Gastroesophageal sphincter (tissue), 4 donors: ENCODE measurements around the gene MYO7A. TPM values are rescaled to one million over a fixed set of nuclear protein-coding genes. Genes with fewer than 3 reads are reported as not detected.

Source experiments
- ATAC-seq: fragments of 150-250 bp; one replicate; pipeline ENCODE4 v1.9.1; 2016; ENCODE audit warnings: mild to moderate bottlenecking, moderate library complexity
- H3K27ac ChIP-seq, 4 donors: fragments of 200-600 bp; sonication (generic) in 3 of 4; 1 replicate in 3 of 4; 2 replicates in 1 of 4; pipeline ENCODE4 v1.5.1; 2016 to 2019
- H3K27me3 ChIP-seq: fragments of 200-600 bp; sonication (generic); one replicate; pipeline ENCODE4 v1.5.1; 2019
- H3K36me3 ChIP-seq, 2 donors: fragments of 200-600 bp; sonication (generic); one replicate each; pipeline ENCODE4 v1.5.1; 2019; ENCODE audit warnings: control low read depth in 1 of 2
- H3K4me1 ChIP-seq, 3 donors: fragments of 200-600 bp; sonication (generic); 1 replicate in 2 of 3; 2 replicates in 1 of 3; pipeline ENCODE4 v1.5.1; 2016 to 2019; ENCODE audit warnings: control low read depth in 2 of 3
- H3K4me3 ChIP-seq, 2 donors: fragments of 200-600 bp; sonication (generic); one replicate each; pipeline ENCODE4 v1.5.1; 2019; ENCODE audit warnings: mild to moderate bottlenecking in 1 of 2, moderate library complexity in 1 of 2
- H3K9me3 ChIP-seq, 3 donors: fragments of 200-600 bp; sonication (generic); one replicate each; pipeline ENCODE4 v1.5.1; 2017 to 2019; ENCODE audit warnings: control low read depth in 2 of 3
- EP300 ChIP-seq: sonication (generic); formaldehyde crosslinking; IDR thresholded peaks from one replicate; pipeline ENCODE4 v1.6.1; 2017; ENCODE audit warnings: antibody characterized with exemption, mild to moderate bottlenecking
- POLR2A ChIP-seq, 2 donors: fragments of 450-650 bp; IDR thresholded peaks; one replicate each; pipeline ENCODE4 v1.6.1; 2017; ENCODE audit warnings: antibody characterized with exemption in 2 of 2, mild to moderate bottlenecking in 2 of 2, moderate library complexity in 1 of 2
- POLR2AphosphoS5 ChIP-seq: sonication (generic); formaldehyde crosslinking; IDR thresholded peaks from one replicate; pipeline ENCODE4 v1.6.1; 2017; ENCODE audit warnings: antibody characterized with exemption
- WGBS, 2 donors: methylation state at CpG; one replicate each; pipeline ENCODE4 v1.1.5; 2018; ENCODE audit warnings: low coverage in 1 of 2; 5-methylcytosine and 5-hydroxymethylcytosine counted together
- total RNA-seq, 4 donors: library from RNA; depleted of rRNA; stranded (reverse); fragments of >200 nt; gene quantifications; one replicate each; pipeline ENCODE4 v1.1.0, GENCODE V29; 2016
- TF ChIP-seq, protein P1 (sequence below), 4 experiments: fragments of 200-600 bp in 2 of 4; fragments of 450-650 bp in 2 of 4; sonication (generic) in 1 of 4; IDR thresholded peaks; one replicate each; pipeline ENCODE4 v1.5.1; 2017 to 2019; ENCODE audit warnings: antibody characterized with exemption in 4 of 4, mild to moderate bottlenecking in 2 of 4, moderate library complexity in 2 of 4

The MYO7A gene
- total RNA-seq, 4 donors from 2014 or later = 4.0 to 11.8 (median 8.7) TPM

DNA sequence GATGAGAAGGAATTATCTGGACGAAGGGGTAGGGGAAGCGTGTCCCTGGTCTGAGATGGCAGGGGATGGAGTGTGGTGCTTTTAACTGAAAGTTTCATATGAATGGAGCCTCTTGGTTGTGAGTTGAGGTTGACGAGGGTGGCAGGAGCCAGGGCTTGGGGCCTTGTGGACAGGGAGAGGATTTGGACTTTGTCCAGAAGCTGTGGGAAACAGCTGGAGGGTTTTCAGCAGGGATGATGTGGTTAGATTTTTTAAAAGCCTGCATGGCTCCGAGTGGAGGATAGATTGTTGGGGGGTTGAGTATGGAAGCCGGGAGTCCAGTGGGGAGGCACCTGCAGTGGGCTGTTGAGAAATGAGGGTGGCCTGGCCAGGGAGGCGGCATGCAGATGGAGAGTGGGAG lies 24.8 kb downstream of the MYO7A start:
- H3K4me3 ChIP-seq = no peak overlapping the region
- no peak for TF ChIP-seq POLR2AphosphoS5
- TF ChIP-seq EP300 = no peak
- TF ChIP-seq, protein P1, sequence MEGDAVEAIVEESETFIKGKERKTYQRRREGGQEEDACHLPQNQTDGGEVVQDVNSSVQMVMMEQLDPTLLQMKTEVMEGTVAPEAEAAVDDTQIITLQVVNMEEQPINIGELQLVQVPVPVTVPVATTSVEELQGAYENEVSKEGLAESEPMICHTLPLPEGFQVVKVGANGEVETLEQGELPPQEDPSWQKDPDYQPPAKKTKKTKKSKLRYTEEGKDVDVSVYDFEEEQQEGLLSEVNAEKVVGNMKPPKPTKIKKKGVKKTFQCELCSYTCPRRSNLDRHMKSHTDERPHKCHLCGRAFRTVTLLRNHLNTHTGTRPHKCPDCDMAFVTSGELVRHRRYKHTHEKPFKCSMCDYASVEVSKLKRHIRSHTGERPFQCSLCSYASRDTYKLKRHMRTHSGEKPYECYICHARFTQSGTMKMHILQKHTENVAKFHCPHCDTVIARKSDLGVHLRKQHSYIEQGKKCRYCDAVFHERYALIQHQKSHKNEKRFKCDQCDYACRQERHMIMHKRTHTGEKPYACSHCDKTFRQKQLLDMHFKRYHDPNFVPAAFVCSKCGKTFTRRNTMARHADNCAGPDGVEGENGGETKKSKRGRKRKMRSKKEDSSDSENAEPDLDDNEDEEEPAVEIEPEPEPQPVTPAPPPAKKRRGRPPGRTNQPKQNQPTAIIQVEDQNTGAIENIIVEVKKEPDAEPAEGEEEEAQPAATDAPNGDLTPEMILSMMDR (IDR thresholded peaks at IDR 0.05) = no peak
- no peak for TF ChIP-seq POLR2A (IDR thresholded peaks at IDR 0.05)
- 70 to 80% methylated on average over 4 to 5 of the region's 6 CpGs for WGBS, 2 donors
- no peak overlapping the region for H3K27ac ChIP-seq
- ATAC-seq = no peak
- H3K4me1 ChIP-seq = peaks cover 0 to 21% (median 0%) of the 10 kb centered on the region in 3 donors
- H3K27me3 ChIP-seq = peaks cover 8% of the 10 kb centered on the region
- no peaks in the 10 kb centered on the region for H3K9me3 ChIP-seq
- H3K36me3 ChIP-seq = no peaks in the 10 kb centered on the region

DNA sequence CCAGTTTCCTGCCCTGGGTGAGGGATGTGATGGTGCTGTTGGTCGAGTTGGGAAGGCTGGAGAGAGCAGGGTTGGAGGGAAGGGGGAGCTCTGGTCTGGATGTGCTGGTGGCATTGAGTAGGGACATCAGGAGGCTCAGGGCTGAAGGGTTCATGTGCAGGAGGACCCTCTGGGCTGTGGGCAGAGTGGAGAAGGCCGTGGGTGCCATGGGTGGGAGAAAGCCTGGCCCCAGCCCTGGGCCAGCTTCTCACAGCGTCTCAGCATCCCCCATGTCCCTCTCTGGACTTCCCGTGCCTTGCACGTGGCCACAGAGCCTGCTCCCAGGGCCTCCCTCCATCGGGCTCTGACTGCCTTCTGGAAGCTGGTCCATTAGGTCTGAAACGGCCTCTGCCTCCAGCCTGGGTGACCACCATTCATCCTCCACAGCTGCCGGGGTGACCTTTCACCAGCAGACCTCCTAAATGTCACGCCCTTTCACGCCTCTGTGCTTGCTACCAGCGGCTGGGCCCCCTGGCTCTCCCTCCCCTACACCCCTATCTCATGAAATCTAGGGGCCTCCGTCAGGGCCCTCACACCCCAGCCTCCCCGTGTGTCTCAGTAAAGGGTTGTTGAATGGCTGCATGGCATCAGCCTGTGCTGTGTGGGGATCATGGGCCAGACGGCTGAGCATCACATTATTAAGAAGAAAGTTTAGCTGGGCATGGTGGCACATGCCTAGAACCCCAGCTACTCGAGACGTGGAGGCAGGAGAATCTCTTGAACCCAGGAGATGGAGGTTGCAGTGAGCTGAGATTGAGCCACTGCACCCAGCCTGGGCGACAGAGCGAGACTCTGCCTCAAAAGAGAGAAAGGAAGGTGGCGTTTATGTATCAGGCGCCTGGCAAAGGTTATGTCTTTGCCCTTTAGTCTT lies 25.5 kb downstream of the MYO7A start:
- Histone ChIP-seq H3K4me3 (no peak overlapping the region), H3K27me3 (peaks cover 4% of the 10 kb centered on the region), H3K4me1 (peaks cover 0 to 17% (median 0%) of the 10 kb centered on the region in 3 donors), H3K9me3 (no peaks in the 10 kb centered on the region), H3K27ac (no peak overlapping the region), H3K36me3 (no peaks in the 10 kb centered on the region)
- 61 to 91% methylated on average over 7 of the region's 20 CpGs for WGBS, 2 donors
- TF ChIP-seq POLR2AphosphoS5 (no peak), EP300 (no peak)
- ATAC-seq = no peak

DNA sequence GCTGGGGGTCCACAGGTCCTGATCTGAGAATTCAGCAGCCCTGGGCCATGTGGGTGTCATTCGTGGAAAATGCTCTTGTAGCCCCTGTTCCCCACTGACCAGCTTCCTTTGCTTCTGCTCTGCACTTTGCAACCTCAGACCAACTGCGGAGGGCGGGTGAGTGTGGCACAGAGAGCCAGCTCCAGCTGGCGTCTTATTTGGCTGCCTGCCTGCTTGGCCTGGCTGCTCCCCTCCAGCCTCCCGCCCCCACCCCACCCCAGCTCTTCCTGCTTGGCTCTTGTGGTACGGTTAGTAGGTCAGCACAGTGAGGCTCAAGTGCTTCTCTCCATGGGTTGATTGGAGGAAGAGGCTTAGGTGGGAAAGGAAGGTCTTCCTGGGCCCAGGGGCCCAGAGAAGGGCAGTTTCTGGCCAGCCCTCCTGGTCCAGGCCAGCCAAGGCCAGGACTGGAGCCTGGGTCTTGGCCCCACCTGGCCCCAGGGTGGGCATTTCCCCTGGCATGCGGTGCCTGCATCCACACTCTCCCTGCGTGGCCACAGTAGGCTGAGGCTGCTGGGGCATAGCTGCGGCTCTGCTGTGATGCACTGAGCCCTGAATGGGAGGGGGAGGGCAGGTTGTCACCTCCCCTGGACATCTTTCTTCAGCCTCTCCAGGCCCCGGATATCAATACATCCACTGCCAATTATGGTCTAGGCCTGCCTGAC lies 26.5 kb downstream of the MYO7A start:
- Histone ChIP-seq H3K9me3 (no peaks in the 10 kb centered on the region), H3K27ac (no peak overlapping the region), H3K4me3 (no peak overlapping the region), H3K36me3 (no peaks in the 10 kb centered on the region), H3K4me1 (peaks cover 0 to 17% (median 0%) of the 10 kb centered on the region in 3 donors), H3K27me3 (peaks cover 4% of the 10 kb centered on the region)
- peak; percentile 32 for ATAC-seq
- 10 to 83% methylated on average over 2 to 4 of the region's 10 CpGs for WGBS, 2 donors
- no peak for TF ChIP-seq EP300
- no peak for TF ChIP-seq POLR2A (IDR thresholded peaks at IDR 0.05)
- TF ChIP-seq, protein P1 (IDR thresholded peaks at IDR 0.05) = no peak
- TF ChIP-seq POLR2AphosphoS5 = no peak

DNA sequence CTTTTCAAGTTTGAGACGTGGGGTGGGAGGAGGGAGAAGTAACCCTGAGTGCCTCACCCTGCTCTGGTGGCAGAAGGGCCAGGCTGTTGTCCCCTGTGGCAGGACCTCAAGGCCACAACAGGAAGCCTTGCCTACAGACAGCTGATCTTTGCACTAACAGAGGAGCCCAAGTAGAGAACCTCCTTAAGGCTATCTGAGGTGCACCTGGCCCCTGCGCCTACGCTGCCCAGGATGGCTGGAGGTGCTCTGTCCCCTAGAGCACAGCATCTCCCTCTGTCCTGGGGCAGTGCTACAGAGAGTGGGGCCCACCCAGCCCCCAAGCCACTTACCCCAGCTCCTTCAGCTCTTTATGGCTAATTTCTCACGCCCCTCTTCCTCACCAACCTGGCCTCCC lies 27.0 kb downstream of the MYO7A start:
- H3K4me3 ChIP-seq = no peak overlapping the region
- TF ChIP-seq POLR2AphosphoS5 (no peak), POLR2A (IDR thresholded peaks at IDR 0.05) (no peak)
- no peaks in the 10 kb centered on the region for H3K36me3 ChIP-seq
- 96 to 100% methylated on average over 3 of the region's 4 CpGs for WGBS, 2 donors
- H3K27me3 ChIP-seq = peaks cover 2% of the 10 kb centered on the region
- no peaks in the 10 kb centered on the region for H3K9me3 ChIP-seq
- peaks cover 0 to 17% (median 0%) of the 10 kb centered on the region in 3 donors for H3K4me1 ChIP-seq
- no peak overlapping the region for H3K27ac ChIP-seq
- ATAC-seq = peak; percentile 11

DNA sequence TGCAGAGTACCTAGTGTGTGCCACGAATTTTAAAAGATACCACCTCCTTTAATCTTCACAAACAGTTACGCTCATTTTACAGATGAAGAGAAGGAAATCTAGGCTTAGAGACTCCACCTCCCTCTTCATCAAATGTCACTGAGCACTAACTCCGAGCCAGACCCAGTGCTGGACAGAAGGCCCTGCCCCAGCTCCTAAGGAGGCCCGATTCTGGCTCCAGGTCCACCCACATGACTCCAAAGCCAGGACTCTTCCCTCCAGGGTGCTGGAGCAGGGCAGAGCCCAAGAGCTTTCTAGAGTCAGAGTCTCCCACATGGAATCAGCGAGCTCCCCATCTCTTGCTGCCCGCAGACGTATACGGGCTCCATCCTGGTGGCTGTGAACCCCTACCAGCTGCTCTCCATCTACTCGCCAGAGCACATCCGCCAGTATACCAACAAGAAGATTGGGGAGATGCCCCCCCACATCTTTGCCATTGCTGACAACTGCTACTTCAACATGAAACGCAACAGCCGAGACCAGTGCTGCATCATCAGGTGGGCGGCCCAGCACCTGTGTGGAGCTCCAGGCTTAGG lies 27.6 kb downstream of the MYO7A start:
- ATAC-seq = no peak
- H3K36me3 ChIP-seq = no peaks in the 10 kb centered on the region
- peaks cover 0 to 17% (median 0%) of the 10 kb centered on the region in 3 donors for H3K4me1 ChIP-seq
- no peak overlapping the region for H3K27ac ChIP-seq
- no peaks in the 10 kb centered on the region for H3K9me3 ChIP-seq
- WGBS, 2 donors = 60% methylated on average over 1 of the region's 13 CpGs; no CpG with 5 or more reads in 1 of the 2 donors
- TF ChIP-seq POLR2A (IDR thresholded peaks at IDR 0.05) (no peak), EP300 (no peak), POLR2AphosphoS5 (no peak)
- TF ChIP-seq, protein P1 (IDR thresholded peaks at IDR 0.05) = no peak
- H3K4me3 ChIP-seq = no peak overlapping the region
- no peaks in the 10 kb centered on the region for H3K27me3 ChIP-seq
